ENCODE data around the gene MMP1. TPM values are rescaled to one million over a fixed set of nuclear protein-coding genes. Genes with fewer than 3 reads are reported as not detected.
"Not testable (repeated sequence)": the region's sequence is repeated elsewhere in the genome, so short reads cannot be mapped to it uniquely, and the experiment has no call there.

The MMP1 gene
- total and polyA plus RNA-seq, 8 donors = 1.1 to 9.5 (median 3.2) TPM

GRCh38 chr11:102757823-102758549 is 40.0 kb downstream of the MMP1 start:
- peaks cover 0 to 51% of the 10 kb centered on the region in 2 donors for H3K27me3 ChIP-seq
- peak; percentile 29 for ATAC-seq
- H3K9me3 ChIP-seq = no peaks in the 10 kb centered on the region
- H3K4me3 ChIP-seq = no peak overlapping the region
- peaks cover 3 to 14% of the 10 kb centered on the region in 2 donors for H3K4me1 ChIP-seq
- TF ChIP-seq CTCF (IDR thresholded peaks at IDR 0.05) = no peak
- intact Hi-C loops (cut with DNase I) = no loop called here
- no peaks in the 10 kb centered on the region for H3K36me3 ChIP-seq
- no peak overlapping the region for H3K27ac ChIP-seq
- DNase-seq = no peak

- no peak for DNase-seq
- H3K36me3 ChIP-seq = no peaks in the 10 kb centered on the region
Observed at GRCh38 chr11:102753267-102753666, 44.7 kb downstream of the MMP1 start.

GRCh38 chr11:102751673-102752072 is 46.3 kb downstream of the MMP1 start:
- Histone ChIP-seq H3K36me3 (no peaks in the 10 kb centered on the region), H3K4me1 (no peaks in the 10 kb centered on the region), H3K9me3 (no peaks in the 10 kb centered on the region), H3K27ac (no peak overlapping the region), H3K27me3 (peaks cover 0 to 41% of the 10 kb centered on the region in 2 donors), H3K4me3 (no peak overlapping the region)
- no peak for DNase-seq
- intact Hi-C loops (cut with DNase I) = no loop called here
- ATAC-seq = no peak
- TF ChIP-seq CTCF (IDR thresholded peaks at IDR 0.05) = no peak

More at GRCh38 chr11:102753267-102753666, 44.7 kb downstream of the MMP1 start:
- H3K4me1 ChIP-seq = peaks cover 0 to 6% of the 10 kb centered on the region in 2 donors
- no peak for ATAC-seq
- no peak overlapping the region for H3K27ac ChIP-seq
- no peak overlapping the region for H3K4me3 ChIP-seq
- no peaks in the 10 kb centered on the region for H3K9me3 ChIP-seq
- no peak for TF ChIP-seq CTCF (IDR thresholded peaks at IDR 0.05)
- intact Hi-C loops (cut with DNase I) = no loop called here
- peaks cover 0 to 49% of the 10 kb centered on the region in 2 donors for H3K27me3 ChIP-seq

GRCh38 chr11:102749101-102749722 is 48.7 kb downstream of the MMP1 start:
- Histone ChIP-seq H3K9me3 (no peaks in the 10 kb centered on the region), H3K4me1 (no peaks in the 10 kb centered on the region), H3K27me3 (peaks cover 0 to 25% of the 10 kb centered on the region in 2 donors), H3K4me3 (no peak overlapping the region), H3K27ac (no peak overlapping the region), H3K36me3 (no peaks in the 10 kb centered on the region)
- TF ChIP-seq CTCF (IDR thresholded peaks at IDR 0.05) = no peak
- intact Hi-C loops (cut with DNase I) = no loop called here
- DNase-seq (no peak), ATAC-seq (no peak)

- H3K9me3 ChIP-seq; H3K36me3 ChIP-seq; H3K4me1 ChIP-seq; intact Hi-C loops (cut with DNase I); ATAC-seq; H3K27ac ChIP-seq; H3K4me3 ChIP-seq: not testable (repeated sequence)
- peak in 1 of 4 donors; percentile 25 for DNase-seq
- H3K27me3 ChIP-seq = peaks cover 0 to 12% of the 10 kb centered on the region in 2 donors
Observed at GRCh38 chr11:102746746-102747578, 51.0 kb downstream of the MMP1 start.

Other genes starting within 250 kb of the MMP1 start
- gene MMP20, start 172.8 kb downstream of the MMP1 start, total RNA-seq = not detected
- not detected for gene MMP20, start 172.8 kb downstream of the MMP1 start, polyA plus RNA-seq (ENCODE audit: insufficient read length in 6 of 6)
- not detected for gene MMP27, start 92.4 kb downstream of the MMP1 start, total RNA-seq
- not detected for gene MMP27, start 92.4 kb downstream of the MMP1 start, polyA plus RNA-seq (ENCODE audit: insufficient read length in 6 of 6)
- gene MMP8, start 73.2 kb downstream of the MMP1 start, total RNA-seq = 1 to 10 TPM in 1 of 2 donors, under 1 TPM in 1; 0.41 to 4.6 TPM
- under 1 TPM in 4 of 6 donors, not detected in 2; 0.11 to 0.41 (median 0.12) TPM for gene MMP8, start 73.2 kb downstream of the MMP1 start, polyA plus RNA-seq (ENCODE audit: insufficient read length in 6 of 6)
- gene MMP10, start 17.5 kb downstream of the MMP1 start, total RNA-seq = under 1 TPM; 0.55 to 0.71 TPM
- gene MMP10, start 17.5 kb downstream of the MMP1 start, polyA plus RNA-seq (ENCODE audit: insufficient read length in 6 of 6) = 1 to 10 TPM in 3 of 6 donors, under 1 TPM in 3; 0.36 to 2.9 (median 1.1) TPM
- gene MMP3, start 45.4 kb upstream of the MMP1 start, total RNA-seq = 1 to 10 TPM in 1 of 2 donors, not detected in 1; 1.5 TPM
- gene MMP3, start 45.4 kb upstream of the MMP1 start, polyA plus RNA-seq (ENCODE audit: insufficient read length in 6 of 6) = not detected
- under 1 TPM in 1 of 2 donors, not detected in 1; 0.71 TPM for gene MMP12, start 76.8 kb upstream of the MMP1 start, total RNA-seq
- gene MMP12, start 76.8 kb upstream of the MMP1 start, polyA plus RNA-seq (ENCODE audit: insufficient read length in 6 of 6) = not detected
- under 1 TPM in 1 of 2 donors, not detected in 1; 0.87 TPM for gene MMP13, start 157.6 kb upstream of the MMP1 start, total RNA-seq
- gene MMP13, start 157.6 kb upstream of the MMP1 start, polyA plus RNA-seq (ENCODE audit: insufficient read length in 6 of 6) = not detected

Measured in left lung (tissue), 10 donors.